GM23338 (cell line): Measurements from ENCODE around the gene HRH2. TPM values are rescaled to one million over a fixed set of nuclear protein-coding genes. Genes with fewer than 3 reads are reported as not detected.

Source experiments
- ATAC-seq: fragments of 200-7000 bp; cut with Tn5 transposase; 3 replicates; pipeline ENCODE4 v1.9.1; 2020
- DNase-seq: peaks from one replicate; pipeline ENCODE4 v3.0.0-alpha.2; 2015; ENCODE audit warnings: low spot score
- H2AFZ ChIP-seq: fragments of 200-600 bp; sonication (generic); 2 replicates; pipeline ENCODE4 v1.8.0; 2016; ENCODE audit warnings: antibody characterized with exemption, mild to moderate bottlenecking, moderate library complexity
- H3F3A ChIP-seq: fragments of 200-600 bp; sonication (generic); replicated peaks from 2 replicates; pipeline ENCODE4 v1.8.0; 2017; ENCODE audit warnings: antibody characterized with exemption, mixed run types, low read depth
- H3K27ac ChIP-seq: fragments of 200-600 bp; sonication (generic); 2 replicates; pipeline ENCODE4 v1.6.1; 2016; ENCODE audit warnings: low read depth
- H3K27me3 ChIP-seq: fragments of 200-600 bp; sonication (generic); 2 replicates; pipeline ENCODE4 v1.8.0; 2016; ENCODE audit warnings: mild to moderate bottlenecking, mixed run types, moderate library complexity; ENCODE audit not compliant: insufficient read depth
- H3K36me3 ChIP-seq: fragments of 200-600 bp; sonication (generic); 2 replicates; pipeline ENCODE4 v1.8.0; 2016; ENCODE audit warnings: mild to moderate bottlenecking; ENCODE audit not compliant: insufficient read depth
- H3K4me1 ChIP-seq: fragments of 200-600 bp; sonication (generic); 2 replicates; pipeline ENCODE4 v1.8.0; 2016; ENCODE audit warnings: mild to moderate bottlenecking, moderate library complexity; ENCODE audit not compliant: insufficient read depth
- H3K4me2 ChIP-seq: fragments of 200-600 bp; sonication (generic); 2 replicates; pipeline ENCODE4 v1.7.1; 2017; ENCODE audit warnings: mixed run types
- H3K4me3 ChIP-seq: fragments of 200-600 bp; sonication (generic); 2 replicates; pipeline ENCODE4 v1.6.1; 2016; ENCODE audit warnings: mixed run types
- H3K79me2 ChIP-seq: fragments of 200-600 bp; sonication (generic); replicated peaks from 2 replicates; pipeline ENCODE4 v1.8.0; 2017; ENCODE audit warnings: mild to moderate bottlenecking; ENCODE audit not compliant: insufficient read depth
- H3K9me2 ChIP-seq: fragments of 200-600 bp; sonication (generic); 2 replicates; pipeline ENCODE4 v1.8.0; 2017; ENCODE audit not compliant: insufficient read depth
- H4K20me1 ChIP-seq: fragments of 200-600 bp; sonication (generic); replicated peaks from 2 replicates; pipeline ENCODE4 v1.8.0; 2017; ENCODE audit warnings: mild to moderate bottlenecking; ENCODE audit not compliant: insufficient read depth
- H3K27ac Mint-ChIP-seq: 2 replicates; pipeline ENCODE4 v1.8.0; 2020; ENCODE audit warnings: inconsistent platforms, mild to moderate bottlenecking, moderate library complexity, mixed read lengths
- H3K27me3 Mint-ChIP-seq: 3 replicates; pipeline ENCODE4 v1.8.0; 2022; ENCODE audit warnings: low read depth, mild to moderate bottlenecking, moderate library complexity, mixed read lengths, inconsistent platforms; ENCODE audit not compliant: insufficient read depth, poor library complexity
- H3K36me3 Mint-ChIP-seq: 3 replicates; pipeline ENCODE4 v1.8.0; 2021; ENCODE audit warnings: low read depth, mild to moderate bottlenecking, inconsistent platforms, moderate library complexity, mixed read lengths
- H3K4me1 Mint-ChIP-seq: 3 replicates; pipeline ENCODE4 v1.8.0; 2020; ENCODE audit warnings: mild to moderate bottlenecking, inconsistent platforms, mixed read lengths
- H3K4me3 Mint-ChIP-seq: 3 replicates; pipeline ENCODE4 v1.8.0; 2021; ENCODE audit warnings: moderate library complexity, mild to moderate bottlenecking, inconsistent platforms, mixed read lengths
- H3K9me3 Mint-ChIP-seq: 3 replicates; pipeline ENCODE4 v1.8.0; 2020; ENCODE audit warnings: moderate library complexity, mild to moderate bottlenecking, inconsistent platforms, mixed read lengths
- CREB1 ChIP-seq: fragments of 250-450 bp; sonication (Bioruptor Pico); IDR thresholded peaks from 2 replicates; pipeline ENCODE4 v1.5.0; 2020; ENCODE audit warnings: low read depth, mild to moderate bottlenecking, moderate library complexity
- ETS1 ChIP-seq: IDR thresholded peaks from 2 replicates; pipeline ENCODE4 v1.6.1; 2016; ENCODE audit warnings: antibody characterized with exemption
- EZH2 ChIP-seq: fragments of 200-600 bp; sonication (generic); IDR thresholded peaks from one replicate; pipeline ENCODE4 v1.8.0; 2017; ENCODE audit warnings: antibody characterized with exemption, mild to moderate bottlenecking, low read depth; ENCODE audit not compliant: unreplicated experiment
- JUNB ChIP-seq: IDR thresholded peaks from one replicate; pipeline ENCODE4 v1.6.1; 2016; ENCODE audit warnings: antibody characterized with exemption; ENCODE audit not compliant: unreplicated experiment
- NANOG ChIP-seq: IDR thresholded peaks from 2 replicates; pipeline ENCODE4 v1.6.1; 2016; ENCODE audit warnings: antibody characterized with exemption, borderline replicate concordance
- POLR2AphosphoS5 ChIP-seq: IDR thresholded peaks from 2 replicates; pipeline ENCODE4 v1.6.1; 2016; ENCODE audit warnings: antibody characterized with exemption, low read depth
- REST ChIP-seq: IDR thresholded peaks from one replicate; pipeline ENCODE4 v1.6.1; 2018; ENCODE audit warnings: antibody characterized with exemption; ENCODE audit not compliant: unreplicated experiment
- STAT1 ChIP-seq: IDR thresholded peaks from one replicate; pipeline ENCODE4 v1.6.1; 2016; ENCODE audit warnings: antibody characterized with exemption; ENCODE audit not compliant: unreplicated experiment
- ZNF114 ChIP-seq: fragments of 250-450 bp; sonication (Bioruptor Pico); IDR thresholded peaks from 2 replicates; pipeline ENCODE4 v1.5.0; 2020; ENCODE audit warnings: mild to moderate bottlenecking, moderate library complexity
- ZNF331 ChIP-seq: fragments of 250-450 bp; sonication (Bioruptor Pico); IDR thresholded peaks from 2 replicates; pipeline ENCODE4 v1.5.0; 2020; ENCODE audit warnings: low read depth, mild to moderate bottlenecking, moderate library complexity
- polyA plus RNA-seq: library from polyadenylated mRNA; unstranded; fragments of >200 nt; fragmentation: Nextera tagmentation; extraction: Ambion mirVana; gene quantifications from 2 replicates; pipeline ENCODE4 v1.2.1, GENCODE V29; 2016
- total RNA-seq: library from RNA; depleted of rRNA; stranded (reverse); fragments of >200 nt; shearing (Covaris generic); gene quantifications from 2 replicates; pipeline ENCODE4 v1.2.3, GENCODE V29; 2014
- TF ChIP-seq, protein P1 (sequence below), 2 experiments: fragments of 200-600 bp in 1 of 2; sonication (generic) in 1 of 2; conservative IDR thresholded peaks; 2 replicates each; pipeline versions ENCODE4 v1.5.1 to v1.6.1; 2016 to 2017; ENCODE audit warnings: antibody characterized with exemption in 2 of 2, low read depth in 2 of 2, mild to moderate bottlenecking in 2 of 2, moderate library complexity in 1 of 2

Gene HRH2
- total and polyA plus RNA-seq, 2 experiments from 2014 or later: 6.8 to 7.0 TPM

DNA sequence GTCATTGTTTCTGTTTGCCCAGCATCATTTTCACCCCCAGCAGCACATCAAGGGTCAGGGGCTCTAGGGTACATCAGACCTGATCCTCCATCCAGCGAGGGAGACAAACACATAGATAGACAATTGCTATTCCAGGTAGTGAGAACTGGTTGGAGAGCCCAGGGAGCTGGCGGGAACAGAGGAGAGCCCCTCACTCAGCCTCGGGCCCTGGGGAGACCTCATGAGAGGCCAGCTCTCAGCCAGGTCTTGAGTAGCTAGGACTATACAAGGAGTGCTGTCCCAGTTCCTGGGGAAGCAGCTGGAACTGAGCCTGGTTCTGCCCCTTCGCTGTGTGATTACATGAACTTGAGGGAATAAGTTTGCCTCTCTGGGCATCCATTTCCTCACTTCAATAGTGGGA, 80.3 kb downstream of the HRH2 start:
- TF ChIP-seq REST (no peak), NANOG (no peak), POLR2AphosphoS5 (no peak), ETS1 (no peak), ZNF114 (CRISPR knock-in tag) (no peak), ZNF331 (CRISPR knock-in tag) (no peak), EZH2 (no peak), JUNB (no peak), STAT1 (no peak), CREB1 (CRISPR knock-in tag) (no peak)
- TF ChIP-seq, protein P1, sequence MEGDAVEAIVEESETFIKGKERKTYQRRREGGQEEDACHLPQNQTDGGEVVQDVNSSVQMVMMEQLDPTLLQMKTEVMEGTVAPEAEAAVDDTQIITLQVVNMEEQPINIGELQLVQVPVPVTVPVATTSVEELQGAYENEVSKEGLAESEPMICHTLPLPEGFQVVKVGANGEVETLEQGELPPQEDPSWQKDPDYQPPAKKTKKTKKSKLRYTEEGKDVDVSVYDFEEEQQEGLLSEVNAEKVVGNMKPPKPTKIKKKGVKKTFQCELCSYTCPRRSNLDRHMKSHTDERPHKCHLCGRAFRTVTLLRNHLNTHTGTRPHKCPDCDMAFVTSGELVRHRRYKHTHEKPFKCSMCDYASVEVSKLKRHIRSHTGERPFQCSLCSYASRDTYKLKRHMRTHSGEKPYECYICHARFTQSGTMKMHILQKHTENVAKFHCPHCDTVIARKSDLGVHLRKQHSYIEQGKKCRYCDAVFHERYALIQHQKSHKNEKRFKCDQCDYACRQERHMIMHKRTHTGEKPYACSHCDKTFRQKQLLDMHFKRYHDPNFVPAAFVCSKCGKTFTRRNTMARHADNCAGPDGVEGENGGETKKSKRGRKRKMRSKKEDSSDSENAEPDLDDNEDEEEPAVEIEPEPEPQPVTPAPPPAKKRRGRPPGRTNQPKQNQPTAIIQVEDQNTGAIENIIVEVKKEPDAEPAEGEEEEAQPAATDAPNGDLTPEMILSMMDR (conservative IDR thresholded peaks at IDR 0.05; ENCODE audit: low read depth in 2 of 2): no peak
- Histone ChIP-seq H3K4me3 (no peak overlapping the region), H3K27me3 (no peaks in the 10 kb centered on the region), H3K4me1 (no peaks in the 10 kb centered on the region), H3K36me3 (no peaks in the 10 kb centered on the region), H3K27ac (no peak overlapping the region), H3K4me2 (no peak overlapping the region), H3K9me2 (no peaks in the 10 kb centered on the region), H2AFZ (no peak overlapping the region), H3F3A (no peaks in the 10 kb centered on the region), H4K20me1 (no peaks in the 10 kb centered on the region), H3K79me2 (no peaks in the 10 kb centered on the region)
- H3K4me1 Mint-ChIP-seq: peaks cover 4% of the 10 kb centered on the region; the same call in 2 of the 3 replicates
- no peak overlapping the region for H3K27ac Mint-ChIP-seq
- DNase-seq (no peak), ATAC-seq (no peak)
- no peaks in the 10 kb centered on the region for H3K9me3 Mint-ChIP-seq
- peaks cover 3% of the 10 kb centered on the region; the same call in 1 of the 3 replicates for H3K36me3 Mint-ChIP-seq
- no peak overlapping the region for H3K4me3 Mint-ChIP-seq
- H3K27me3 Mint-ChIP-seq: peaks cover 2% of the 10 kb centered on the region
